ENCODE results near the gene HLF.

HLF gene

DNA sequence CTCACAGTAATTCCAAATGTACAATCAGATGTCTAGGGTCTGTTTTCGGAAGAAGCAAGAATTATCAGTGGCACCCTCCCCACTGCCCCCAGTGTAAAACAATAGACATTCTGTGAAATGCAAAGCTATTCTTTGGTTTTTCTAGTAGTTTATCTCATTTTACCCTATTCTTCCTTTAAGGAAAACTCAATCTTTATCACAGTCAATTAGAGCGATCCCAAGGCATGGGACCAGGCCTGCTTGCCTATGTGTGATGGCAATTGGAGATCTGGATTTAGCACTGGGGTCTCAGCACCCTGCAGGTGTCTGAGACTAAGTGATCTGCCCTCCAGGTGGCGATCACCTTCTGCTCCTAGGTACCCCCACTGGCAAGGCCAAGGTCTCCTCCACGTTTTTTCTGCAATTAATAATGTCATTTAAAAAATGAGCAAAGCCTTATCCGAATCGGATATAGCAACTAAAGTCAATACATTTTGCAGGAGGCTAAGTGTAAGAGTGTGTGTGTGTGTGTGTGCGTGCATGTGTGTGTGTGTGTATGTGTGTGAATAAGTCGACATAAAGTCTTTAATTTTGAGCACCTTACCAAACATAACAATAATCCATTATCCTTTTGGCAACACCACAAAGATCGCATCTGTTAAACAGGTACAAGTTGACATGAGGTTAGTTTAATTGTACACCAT lies 59.7 kb downstream of the HLF start:
- H3K36me3 ChIP-seq (replicated peaks; ENCODE audit: insufficient read depth, low read length) = no peaks in the 10 kb centered on the region
- H3K27me3 ChIP-seq (replicated peaks; ENCODE audit: insufficient read depth, low read length) = no peaks in the 10 kb centered on the region
- no peaks in the 10 kb centered on the region for H3K9me2 ChIP-seq (replicated peaks; ENCODE audit: insufficient read depth, low read length)
- H4K20me1 ChIP-seq (ENCODE audit: insufficient read depth, low read length) = no peaks in the 10 kb centered on the region
- TF ChIP-seq, protein P1, sequence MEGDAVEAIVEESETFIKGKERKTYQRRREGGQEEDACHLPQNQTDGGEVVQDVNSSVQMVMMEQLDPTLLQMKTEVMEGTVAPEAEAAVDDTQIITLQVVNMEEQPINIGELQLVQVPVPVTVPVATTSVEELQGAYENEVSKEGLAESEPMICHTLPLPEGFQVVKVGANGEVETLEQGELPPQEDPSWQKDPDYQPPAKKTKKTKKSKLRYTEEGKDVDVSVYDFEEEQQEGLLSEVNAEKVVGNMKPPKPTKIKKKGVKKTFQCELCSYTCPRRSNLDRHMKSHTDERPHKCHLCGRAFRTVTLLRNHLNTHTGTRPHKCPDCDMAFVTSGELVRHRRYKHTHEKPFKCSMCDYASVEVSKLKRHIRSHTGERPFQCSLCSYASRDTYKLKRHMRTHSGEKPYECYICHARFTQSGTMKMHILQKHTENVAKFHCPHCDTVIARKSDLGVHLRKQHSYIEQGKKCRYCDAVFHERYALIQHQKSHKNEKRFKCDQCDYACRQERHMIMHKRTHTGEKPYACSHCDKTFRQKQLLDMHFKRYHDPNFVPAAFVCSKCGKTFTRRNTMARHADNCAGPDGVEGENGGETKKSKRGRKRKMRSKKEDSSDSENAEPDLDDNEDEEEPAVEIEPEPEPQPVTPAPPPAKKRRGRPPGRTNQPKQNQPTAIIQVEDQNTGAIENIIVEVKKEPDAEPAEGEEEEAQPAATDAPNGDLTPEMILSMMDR (IDR thresholded peaks at IDR 0.05; ENCODE audit: low read length) = no peak
- no peak for TF ChIP-seq EZH2 (optimal IDR thresholded peaks at IDR 0.05; ENCODE audit: low read depth, low read length)
- no peak for TF ChIP-seq EZH2phosphoT487 (IDR thresholded peaks at IDR 0.05; ENCODE audit: low read length)
- no peaks in the 10 kb centered on the region for H3K4me1 ChIP-seq (ENCODE audit: low read length)
- DNase-seq = no peak
- H3K9ac ChIP-seq (ENCODE audit: low read length) = no peak overlapping the region
- no peaks in the 10 kb centered on the region for H3K79me2 ChIP-seq (ENCODE audit: low read length)
- no peaks in the 10 kb centered on the region for H3F3A ChIP-seq (ENCODE audit: insufficient read depth, low read length)
- no peak overlapping the region for H3K27ac ChIP-seq (ENCODE audit: low read length)
- no peaks in the 10 kb centered on the region for H3K9me3 ChIP-seq (replicated peaks; ENCODE audit: insufficient read depth, low read length)
- H3K4me2 ChIP-seq (ENCODE audit: low read depth, low read length) = no peak overlapping the region
- H3K4me3 ChIP-seq (ENCODE audit: low read length) = no peak overlapping the region
- H2AFZ ChIP-seq (ENCODE audit: low read length) = no peak overlapping the region

DNA sequence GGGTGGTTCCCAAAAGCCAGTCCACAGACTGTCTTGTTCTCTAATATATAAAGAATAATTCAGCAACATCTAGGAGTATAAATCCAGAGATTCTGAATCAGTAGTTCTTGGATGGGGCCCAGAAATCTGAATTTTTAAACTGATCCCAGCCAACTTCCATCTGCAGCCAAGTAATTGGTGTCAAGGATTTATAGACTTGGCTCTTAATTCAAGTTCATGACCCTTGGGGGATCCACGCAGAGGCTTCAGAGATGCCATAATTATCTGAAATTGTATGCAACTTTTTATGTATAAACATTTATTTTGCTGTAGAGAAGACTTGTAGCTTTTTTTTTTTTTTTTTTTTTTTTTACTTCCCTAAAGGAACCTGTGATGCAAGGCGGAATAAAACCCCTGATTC lies 60.6 kb downstream of the HLF start:
- Histone ChIP-seq H3F3A (ENCODE audit: insufficient read depth, low read length) (no peaks in the 10 kb centered on the region), H3K9ac (ENCODE audit: low read length) (no peak overlapping the region), H3K4me1 (ENCODE audit: low read length) (no peaks in the 10 kb centered on the region), H3K9me2 (replicated peaks; ENCODE audit: insufficient read depth, low read length) (no peaks in the 10 kb centered on the region), H3K27me3 (replicated peaks; ENCODE audit: insufficient read depth, low read length) (no peaks in the 10 kb centered on the region), H3K4me2 (ENCODE audit: low read depth, low read length) (no peak overlapping the region), H4K20me1 (ENCODE audit: insufficient read depth, low read length) (no peaks in the 10 kb centered on the region), H3K27ac (ENCODE audit: low read length) (no peak overlapping the region), H3K79me2 (ENCODE audit: low read length) (no peaks in the 10 kb centered on the region), H3K4me3 (ENCODE audit: low read length) (no peak overlapping the region), H3K9me3 (replicated peaks; ENCODE audit: insufficient read depth, low read length) (no peaks in the 10 kb centered on the region), H2AFZ (ENCODE audit: low read length) (no peak overlapping the region), H3K36me3 (replicated peaks; ENCODE audit: insufficient read depth, low read length) (no peaks in the 10 kb centered on the region)
- TF ChIP-seq, protein P1 (IDR thresholded peaks at IDR 0.05; ENCODE audit: low read length) = no peak
- no peak for TF ChIP-seq EZH2 (optimal IDR thresholded peaks at IDR 0.05; ENCODE audit: low read depth, low read length)
- no peak for TF ChIP-seq EZH2phosphoT487 (IDR thresholded peaks at IDR 0.05; ENCODE audit: low read length)
- DNase-seq = no peak

DNA sequence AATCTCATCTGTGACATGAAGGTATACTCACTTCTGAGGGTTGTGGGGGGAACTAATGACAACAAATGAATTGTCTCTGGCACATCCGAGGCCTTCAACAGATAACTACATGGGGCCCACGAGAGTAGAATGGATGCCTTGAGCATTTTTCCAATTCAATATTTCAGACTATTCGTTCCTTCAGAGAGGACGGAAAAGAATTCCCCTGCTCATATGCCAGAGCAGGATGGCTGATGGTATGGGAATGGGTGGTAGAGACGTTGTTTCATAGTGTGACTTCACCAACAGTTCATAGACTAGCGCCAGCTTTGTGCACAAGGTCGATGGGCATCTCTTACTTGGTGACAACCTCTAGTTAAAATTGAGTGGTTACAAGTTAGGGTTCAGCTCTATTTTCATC lies 61.3 kb downstream of the HLF start:
- no peaks in the 10 kb centered on the region for H3K27me3 ChIP-seq (replicated peaks; ENCODE audit: insufficient read depth, low read length)
- no peaks in the 10 kb centered on the region for H4K20me1 ChIP-seq (ENCODE audit: insufficient read depth, low read length)
- no peaks in the 10 kb centered on the region for H3K9me2 ChIP-seq (replicated peaks; ENCODE audit: insufficient read depth, low read length)
- H2AFZ ChIP-seq (ENCODE audit: low read length) = no peak overlapping the region
- H3K9me3 ChIP-seq (replicated peaks; ENCODE audit: insufficient read depth, low read length) = no peaks in the 10 kb centered on the region
- H3K4me2 ChIP-seq (ENCODE audit: low read depth, low read length) = no peak overlapping the region
- H3K27ac ChIP-seq (ENCODE audit: low read length) = no peak overlapping the region
- H3F3A ChIP-seq (ENCODE audit: insufficient read depth, low read length) = no peaks in the 10 kb centered on the region
- TF ChIP-seq, protein P1 (IDR thresholded peaks at IDR 0.05; ENCODE audit: low read length) = no peak
- no peak for TF ChIP-seq EZH2 (optimal IDR thresholded peaks at IDR 0.05; ENCODE audit: low read depth, low read length)
- TF ChIP-seq EZH2phosphoT487 (IDR thresholded peaks at IDR 0.05; ENCODE audit: low read length) = no peak
- no peaks in the 10 kb centered on the region for H3K36me3 ChIP-seq (replicated peaks; ENCODE audit: insufficient read depth, low read length)
- DNase-seq = no peak
- no peak overlapping the region for H3K9ac ChIP-seq (ENCODE audit: low read length)
- H3K4me3 ChIP-seq (ENCODE audit: low read length) = no peak overlapping the region
- no peaks in the 10 kb centered on the region for H3K4me1 ChIP-seq (ENCODE audit: low read length)
- H3K79me2 ChIP-seq (ENCODE audit: low read length) = no peaks in the 10 kb centered on the region

Data from MM.1S (cell line).